ENCODE data around the gene CTSF. TPM values are rescaled to one million over a fixed set of nuclear protein-coding genes. Genes with fewer than 3 reads are reported as not detected.

Gene CTSF
- total and polyA plus RNA-seq, 2 of the 13 experiments (the other 11 are each of a cell fraction or from before 2014, with no cell fraction given), result not detected

GRCh38 chr11:66616379-66617154 lies 48.2 kb upstream of the CTSF start, which contains the start of gene RBM14 (continued):
- TF ChIP-seq ERF (CRISPR knock-in tag; IDR thresholded peaks at IDR 0.05) (peak; percentile 66), ZNF331 (CRISPR knock-in tag; IDR thresholded peaks at IDR 0.05) (peak; percentile 33; the same call in 1 of the 2 replicates), RNF2 (conservative IDR thresholded peaks at IDR 0.05; ENCODE audit: low read depth) (peak; percentile 83; the same call in 1 of the 2 replicates), KMT2A (CRISPR knock-in tag; IDR thresholded peaks at IDR 0.05) (peak; percentile 44; the same call in 1 of the 2 replicates), KDM5B (CRISPR knock-in tag; IDR thresholded peaks at IDR 0.05; ENCODE audit: borderline replicate concordance) (peak; percentile 76; the same call in 1 of the 2 replicates), JARID2 (CRISPR knock-in tag; IDR thresholded peaks at IDR 0.05; ENCODE audit: insufficient replicate concordance) (peak; percentile 2), CREBL2 (CRISPR knock-in tag; IDR thresholded peaks at IDR 0.05; ENCODE audit: borderline replicate concordance) (peak; percentile 66; the same call in 1 of the 2 replicates), POLR2AphosphoS2 (IDR thresholded peaks at IDR 0.05; ENCODE audit: low read depth, low read length) (peak; percentile 93), NR1H2 (CRISPR knock-in tag; IDR thresholded peaks at IDR 0.05; ENCODE audit: borderline replicate concordance, low read depth) (0 out of 2 replicates have a peak, but pooled peaks have one; percentile 26), AKNA (CRISPR knock-in tag; IDR thresholded peaks at IDR 0.05; ENCODE audit: borderline replicate concordance) (no peak; the same call in 1 of the 2 replicates), TCF7 (IDR thresholded peaks at IDR 0.05; ENCODE audit: low read depth) (no peak), MIER3 (CRISPR knock-in tag; IDR thresholded peaks at IDR 0.05; ENCODE audit: borderline replicate concordance) (0 out of 2 replicates have a peak, but pooled peaks have one; percentile 13), MZF1 (CRISPR knock-in tag; IDR thresholded peaks at IDR 0.05; ENCODE audit: borderline replicate concordance) (0 out of 2 replicates have a peak, but pooled peaks have one; percentile 26), ZNF546 (CRISPR knock-in tag; conservative IDR thresholded peaks at IDR 0.05) (peak; percentile 95), HNRNPUL1 (IDR thresholded peaks at IDR 0.05; ENCODE audit: low read depth, low read length) (0 out of 2 replicates have a peak, but pooled peaks have one; percentile 16), CENPX (CRISPR knock-in tag; IDR thresholded peaks at IDR 0.05) (no peak), ZFP36L1 (CRISPR knock-in tag; IDR thresholded peaks at IDR 0.05) (no peak), TRIM22 (IDR thresholded peaks at IDR 0.05) (no peak), HNRNPL (IDR thresholded peaks at IDR 0.05; ENCODE audit: low read depth, low read length) (no peak; the same call in 1 of the 2 replicates), MXD1 (CRISPR knock-in tag; IDR thresholded peaks at IDR 0.05) (peak; percentile 71; the same call in 1 of the 2 replicates), ZNF34 (CRISPR knock-in tag; IDR thresholded peaks at IDR 0.05; ENCODE audit: borderline replicate concordance) (no peak; the same call in 1 of the 2 replicates), ZNF878 (CRISPR knock-in tag; IDR thresholded peaks at IDR 0.05) (no peak; the same call in 1 of the 2 replicates), ZNF747 (CRISPR knock-in tag; IDR thresholded peaks at IDR 0.05; ENCODE audit: borderline replicate concordance) (no peak)
